Heart right ventricle (tissue), 16 donors: ENCODE measurements around the gene MYO5A. TPM values are rescaled to one million over a fixed set of nuclear protein-coding genes. Genes with fewer than 3 reads are reported as not detected.
A peak's percentile ranks its signal among the peaks of the same experiment; 100 is the strongest.
"Not testable (repeated sequence)": the region's sequence is repeated elsewhere in the genome, so short reads cannot be mapped to it uniquely, and the experiment has no call there.

ENCODE experiments used
- ATAC-seq, 8 donors: fragments of 200-7000 bp; cut with Tn5 transposase; one replicate each; pipeline ENCODE4 v1.9.1; 2020; ENCODE audit warnings: mild to moderate bottlenecking in 8 of 8, moderate library complexity in 8 of 8, moderate number of reproducible peaks in 1 of 8
- DNase-seq, 2 donors: peaks; one replicate each; pipeline ENCODE4 v3.0.0-alpha.2; 2020
- H3K27ac ChIP-seq, 10 donors: fragments of 200-600 bp; sonication (generic) in 2 of 10; one replicate each; pipeline versions ENCODE4 v1.5.0 to v1.8.0; 2020 to 2022; ENCODE audit warnings: mild to moderate bottlenecking in 3 of 10
- H3K27me3 ChIP-seq, 7 donors: fragments of 200-600 bp; one replicate each; pipeline ENCODE4 v1.8.0; 2021 to 2022; ENCODE audit warnings: mild to moderate bottlenecking in 2 of 7
- H3K36me3 ChIP-seq, 9 donors: fragments of 200-600 bp; sonication (generic) in 1 of 9; one replicate each; pipeline versions ENCODE4 v1.5.0 to v1.8.0; 2020 to 2022; ENCODE audit warnings: mild to moderate bottlenecking in 2 of 9
- H3K4me1 ChIP-seq, 9 donors: fragments of 200-600 bp; sonication (generic) in 1 of 9; one replicate each; pipeline versions ENCODE4 v1.5.0 to v1.8.0; 2020 to 2022; ENCODE audit warnings: mild to moderate bottlenecking in 4 of 9
- H3K4me3 ChIP-seq, 10 donors: fragments of 200-600 bp; sonication (generic) in 2 of 10; one replicate each; pipeline versions ENCODE4 v1.5.0 to v1.8.0; 2020 to 2022; ENCODE audit warnings: mild to moderate bottlenecking in 7 of 10, moderate library complexity in 2 of 10
- H3K9me3 ChIP-seq, 11 donors: fragments of 200-600 bp in 10 of 11; sonication (generic) in 2 of 11; one replicate each; pipeline versions ENCODE4 v1.5.0 to v1.8.0; 2013 to 2022; ENCODE audit warnings: mild to moderate bottlenecking in 2 of 11, control low read depth in 1 of 11, moderate library complexity in 1 of 11
- CTCF ChIP-seq, 9 donors: fragments of 200-600 bp; sonication (generic) in 2 of 9; IDR thresholded peaks; one replicate each; pipeline versions ENCODE4 v1.5.0 to v1.8.0; 2021 to 2022; ENCODE audit warnings: antibody characterized with exemption in 9 of 9, mild to moderate bottlenecking in 5 of 9, moderate library complexity in 1 of 9
- WGBS, 2 donors: extraction: QIAGEN DNeasy Blood & Tissue Kit; methylation state at CpG; one replicate each; pipeline ENCODE4 v1.1.7; 2013; ENCODE audit warnings: inconsistent platforms in 1 of 2; 5-methylcytosine and 5-hydroxymethylcytosine counted together
- intact Hi-C, 10 donors: fragments of 100-400 bp; cut with DNase I; formaldehyde crosslinking; loops; one replicate each; pipeline versions ENCODE4 v1.11.1 to v1.14.2; 2022
- long read RNA-seq, 3 donors: library from polyadenylated mRNA; unstranded; transcript quantifications; one replicate each; pipeline ENCODE4 v2.0.0, GENCODE V29; 2020 to 2021
- polyA plus RNA-seq, 2 donors: library from polyadenylated mRNA; stranded (reverse); fragments of 200-250 nt; gene quantifications; one replicate each; pipeline ENCODE4 v1.2.3, GENCODE V29; 2013
- total RNA-seq, 10 donors: library from RNA; stranded (reverse); fragmentation: NEBNext Ultra II Directional in 3 of 10; extraction: Animal tissue kit (Norgen Biotek cat#: 25700) in 3 of 10; gene quantifications; one replicate each; pipeline versions ENCODE4 v1.2.1 to v1.2.4, GENCODE V29; 2021 to 2023
- donor health status: Arrhythmogenic right ventricular cardiomyopathy.
- donor health status: ischemic (EF 13 %, LVEDD 7.1; RV severe dilation, severe dysfunction).
- donor health status: healthy with polysubstance abuse.
- donor health status: DM: no; HTN: yes; CAD: no.
- donor health status: DM: no; HTN: no; CAD: no.
- donor health status: ischemic (EF 25% LVEDD 6.9; RV normal size, moderate dysfunction).
- donor health status: ischemic (EF 25% LVEDD 5.7; RV mildly dilated, moderate dysfunction).
- donor health status: healthy.
- donor health status: DM: yes; HTN: yes; CAD: no.
- donor health status: Ischemic cardiomyopathy.
- donor health status: ischemic (EF 35%, LVEDD 5.7; RV mildly dilated, moderate dysfunction).
- donor health status: nonischemic (EF 11% LVEDD 7.7; RV severe dilation, severe dysfunction).
- donor health status: DM: yes; HTN: yes; CAD: no.
- donor health status: PGD.
- donor health status: ischemic (EF 29% LVEDD 5.4; RV normal size, mild dysfunction).
- donor health status: nonischemic (EF 23%, LVEDD 6.1; RV moderate dilation, normal function).

The MYO5A gene
- 10 to 100 TPM in 1 of 10 donors, 1 to 10 TPM in 9; 5.0 to 15.7 (median 6.9) TPM for total RNA-seq
- 1 to 10 TPM; 3.1 to 3.7 TPM for polyA plus RNA-seq
- long read RNA-seq, donor 1, partial matches to known transcripts = 2 of 4 reads
- long read RNA-seq, donor 1, other reads (novel, unspliced or antisense) = 2 of 4 reads
- long read RNA-seq, donor 2, partial matches to known transcripts = 3 of 9 reads
- long read RNA-seq, donor 2, other reads (novel, unspliced or antisense) = 6 of 9 reads
- long read RNA-seq, donor 3, partial matches to known transcripts = 3 of 5 reads
- long read RNA-seq, donor 3, other reads (novel, unspliced or antisense) = 2 of 5 reads

GRCh38 chr15:52528564-52529340 is at the start of gene MYO5A:
MYO5A (minus strand) TSS chr15:52528880; CDS start chr15:52528806, 74 bp downstream.
- Histone ChIP-seq H3K4me1 (peaks cover 3 to 34% (median 16%) of the 10 kb centered on the region in 9 donors), H3K4me3 (peak within 1 kb of the TSS; percentile 61 to 92 (median 84)), H3K36me3 (no peaks in the 10 kb centered on the region), H3K9me3 (no peaks in the 10 kb centered on the region), H3K27ac (peak within 1 kb of the TSS; percentile 62 to 93 (median 86)), H3K27me3 (peaks cover 0 to 27% (median 5%) of the 10 kb centered on the region in 7 donors)
- peak; percentile 84 to 95 (median 91) for ATAC-seq
- intact Hi-C loops = loop anchor here in 4 of 10 donors (5.0 to 10.0 kb wide), 6 partner anchors 56 to 206 kb away; no protein-coding TSS in a partner anchor
- WGBS, 2 donors = 1% methylated on average over 66 to 103 of the region's 103 CpGs
- TF ChIP-seq CTCF (IDR thresholded peaks at IDR 0.05) = peak in 3 of 9 donors; percentile 15 to 47 (median 40)
- DNase-seq = peak; percentile 60 to 74

DNA sequence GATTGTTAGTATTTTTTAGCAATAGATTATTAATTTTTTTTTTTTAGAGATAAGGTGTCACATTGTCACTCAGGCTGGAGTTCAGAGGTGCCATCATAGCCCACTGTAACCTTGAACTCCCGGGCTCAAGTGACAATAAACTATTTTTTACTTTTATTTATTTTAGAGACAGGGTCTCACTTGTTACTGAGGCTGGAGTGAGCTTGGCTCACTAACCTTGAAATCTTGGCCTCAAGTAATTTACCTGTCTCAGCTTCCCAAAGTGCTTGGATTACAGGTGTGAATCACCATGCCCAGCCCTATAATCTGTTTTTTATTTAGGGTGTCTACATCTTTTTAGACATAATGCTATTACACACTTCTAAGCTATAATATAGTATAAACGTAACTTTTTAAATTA is 48.0 kb upstream of the MYO5A start:
- intact Hi-C loops = loop anchor here in 1 of 10 donors (10.0 kb wide), 2 partner anchors 158 to 312 kb away; no protein-coding TSS in a partner anchor
- no peaks in the 10 kb centered on the region for H3K27me3 ChIP-seq
- peaks cover 0 to 9% (median 0%) of the 10 kb centered on the region in 9 donors for H3K4me1 ChIP-seq
- no peak for TF ChIP-seq CTCF (IDR thresholded peaks at IDR 0.05)
- 97% methylated on average over 2 of the region's 2 CpGs for WGBS, 2 donors
- no peak for ATAC-seq
- peaks cover 0 to 3% (median 0%) of the 10 kb centered on the region in 11 donors for H3K9me3 ChIP-seq
- DNase-seq = no peak
- no peak overlapping the region for H3K4me3 ChIP-seq
- no peak overlapping the region for H3K27ac ChIP-seq
- peaks cover 0 to 33% (median 0%) of the 10 kb centered on the region in 9 donors for H3K36me3 ChIP-seq

GRCh38 chr15:52575573-52575972 is 46.9 kb upstream of the MYO5A start:
- H3K9me3 ChIP-seq, H3K4me3 ChIP-seq, H3K27ac ChIP-seq, H3K4me1 ChIP-seq, H3K27me3 ChIP-seq, ATAC-seq, DNase-seq: not testable (repeated sequence)
- peaks cover 0 to 22% (median 0%) of the 10 kb centered on the region in 9 donors for H3K36me3 ChIP-seq
- WGBS, 2 donors = 83 to 89% methylated on average over 7 of the region's 7 CpGs
- intact Hi-C loops = loop anchor here in 1 of 10 donors (10.0 kb wide), 2 partner anchors 159 to 311 kb away; no protein-coding TSS in a partner anchor

DNA sequence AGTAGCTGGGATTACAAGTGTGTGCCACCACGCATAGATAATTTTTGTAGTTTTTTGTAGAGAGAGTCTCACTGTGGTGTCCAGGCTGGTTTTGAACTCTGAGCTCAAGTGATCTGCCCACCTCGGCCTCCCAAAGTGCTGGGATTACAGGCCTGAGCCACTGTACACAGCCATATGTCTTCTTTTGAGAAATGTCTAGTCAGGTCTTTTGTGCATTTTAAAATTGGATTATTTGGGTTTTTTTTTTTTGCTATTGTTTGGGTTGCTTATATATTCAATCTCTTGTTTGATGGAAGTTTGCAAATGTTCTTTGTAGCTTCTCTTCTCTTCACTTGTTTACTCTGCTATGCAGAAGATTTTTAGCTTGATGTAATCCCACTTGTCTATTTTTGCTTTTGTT is 46.4 kb upstream of the MYO5A start:
- intact Hi-C loops = loop anchor here in 1 of 10 donors (10.0 kb wide), 2 partner anchors 160 to 310 kb away; no protein-coding TSS in a partner anchor
- Histone ChIP-seq H3K9me3 (peaks cover 0 to 3% (median 0%) of the 10 kb centered on the region in 11 donors), H3K4me3 (no peak overlapping the region), H3K36me3 (peaks cover 0 to 17% (median 0%) of the 10 kb centered on the region in 9 donors), H3K27ac (no peak overlapping the region), H3K27me3 (no peaks in the 10 kb centered on the region), H3K4me1 (peaks cover 0 to under 1% (median 0%) of the 10 kb centered on the region in 9 donors)
- ATAC-seq = no peak
- WGBS, 2 donors = 97 to 99% methylated on average over 2 of the region's 2 CpGs
- TF ChIP-seq CTCF (IDR thresholded peaks at IDR 0.05) = no peak
- no peak for DNase-seq

GRCh38 chr15:52574623-52575022 is 45.9 kb upstream of the MYO5A start:
- intact Hi-C loops = loop anchor here in 1 of 10 donors (10.0 kb wide), 2 partner anchors 160 to 310 kb away; no protein-coding TSS in a partner anchor
- H3K4me3 ChIP-seq, ATAC-seq, DNase-seq, H3K27me3 ChIP-seq, H3K27ac ChIP-seq, H3K4me1 ChIP-seq, H3K9me3 ChIP-seq: not testable (repeated sequence)
- 96 to 99% methylated on average over 3 of the region's 3 CpGs for WGBS, 2 donors
- peaks cover 0 to 15% (median 0%) of the 10 kb centered on the region in 9 donors for H3K36me3 ChIP-seq
